HepG2 (cell line): ENCODE data around the gene HOXA13. TPM values are rescaled to one million over a fixed set of nuclear protein-coding genes. Genes with fewer than 3 reads are reported as not detected.
A peak's percentile ranks its signal among the peaks of the same experiment; 100 is the strongest.

Source experiments
- ATAC-seq: fragments of 200-7000 bp; cut with Tn5 transposase; 3 replicates; pipeline ENCODE4 v1.9.1; 2020; ENCODE audit warnings: mild to moderate bottlenecking, moderate library complexity
- BruUV-seq: library from RNA; stranded (reverse); fragments of 400-500 nt; replicated peaks from 2 replicates; lab custom pipeline; 2021; lab: Mats Ljungman, UMichigan
- CTCF ChIA-PET: fragments of 300-600 bp; formaldehyde crosslinking; extraction: SDS; loops from one replicate; lab custom pipeline; 2021; ENCODE audit warnings: low total read pairs, inconsistent platforms, low intra/inter-chr PET ratio; lab: Yijun Ruan, JAX
- POLR2A ChIA-PET: fragments of 350-600 bp; sonication (Branson Sonifier 250); formaldehyde crosslinking; loops from one replicate; lab custom pipeline; 2020; ENCODE audit warnings: antibody characterized with exemption, inconsistent platforms; lab: Yijun Ruan, JAX
- DNase-seq: peaks from one replicate; pipeline ENCODE4 v3.0.0-alpha.2; 2015; ENCODE audit warnings: low spot score
- FAIRE-seq: peaks from 3 replicates; lab custom pipeline; 2011; peaks lifted over from hg19 to GRCh38; lab: Jason Lieb, UNC
- H2AFZ ChIP-seq: one replicate; pipeline ENCODE4 v1.6.1; 2011; ENCODE audit warnings: low read length, inconsistent platforms
- H3K27ac ChIP-seq: fragments of 300-600 bp; 3 replicates; pipeline ENCODE4 v1.8.0; 2011; ENCODE audit warnings: mixed run types, mild to moderate bottlenecking, mixed read lengths, low read length, inconsistent platforms; ENCODE audit not compliant: insufficient read depth; ENCODE audit errors: extremely low read length
- H3K27me3 ChIP-seq, 2 experiments: fragments of 200-600 bp in 1 of 2; 2 replicates in 1 of 2; 3 replicates in 1 of 2; pipeline versions ENCODE4 v1.6.0 to v1.8.0; 2011; ENCODE audit warnings: low read length in 2 of 2, mild to moderate bottlenecking in 2 of 2, moderate library complexity in 2 of 2, inconsistent platforms in 1 of 2; ENCODE audit not compliant: insufficient read depth in 2 of 2, control insufficient read depth in 1 of 2
- H3K36me3 ChIP-seq, 2 experiments: fragments of 200-600 bp in 1 of 2; replicated peaks in 1 of 2; 2 replicates in 1 of 2; 3 replicates in 1 of 2; pipeline versions ENCODE4 v1.5.1 to v1.8.0; 2011; ENCODE audit warnings: low read length in 2 of 2, inconsistent platforms in 1 of 2; ENCODE audit not compliant: insufficient read depth in 2 of 2, control insufficient read depth in 1 of 2
- H3K4me1 ChIP-seq: 2 replicates; pipeline ENCODE4 v1.5.1; 2012; ENCODE audit warnings: low read length, inconsistent platforms; ENCODE audit not compliant: insufficient read depth
- H3K4me2 ChIP-seq: 2 replicates; pipeline ENCODE4 v1.6.0; 2011; ENCODE audit warnings: low read depth, low read length, inconsistent platforms
- H3K4me3 ChIP-seq, 3 experiments: fragments of 200-600 bp in 1 of 3; sonication (generic), shearing (Covaris generic) in 1 of 3; replicated peaks in 1 of 3; 2 replicates each; pipeline ENCODE4 v1.5.1; 2011 to 2016; ENCODE audit warnings: low read length in 3 of 3, inconsistent platforms in 2 of 3, low read depth in 2 of 3, mild to moderate bottlenecking in 2 of 3, control low read depth in 1 of 3, mixed read lengths in 1 of 3; ENCODE audit not compliant: insufficient read depth in 1 of 3
- H3K79me2 ChIP-seq: one replicate; pipeline ENCODE4 v1.6.1; 2011; ENCODE audit warnings: low read length, inconsistent platforms; ENCODE audit not compliant: insufficient read depth
- H3K9ac ChIP-seq: 2 replicates; pipeline ENCODE4 v1.6.0; 2011; ENCODE audit warnings: mild to moderate bottlenecking, low read depth, low read length, inconsistent platforms; ENCODE audit not compliant: insufficient read depth
- H3K9me3 ChIP-seq: 2 replicates; pipeline ENCODE4 v1.5.1; 2012; ENCODE audit warnings: mild to moderate bottlenecking, low read length
- H4K20me1 ChIP-seq: 2 replicates; pipeline ENCODE4 v1.6.0; 2011; ENCODE audit warnings: inconsistent platforms, mild to moderate bottlenecking, low read length, moderate library complexity; ENCODE audit not compliant: insufficient read depth
- FOXK2 ChIP-seq: fragments of 450-650 bp; IDR thresholded peaks from 2 replicates; pipeline ENCODE4 v1.6.1; 2016
- NFIC ChIP-seq: IDR thresholded peaks from 2 replicates; pipeline ENCODE4 v1.6.1; 2012; ENCODE audit warnings: mild to moderate bottlenecking, low read length, inconsistent platforms
- NR3C1 ChIP-seq: sonication (generic); formaldehyde crosslinking; IDR thresholded peaks from 2 replicates; pipeline ENCODE4 v1.4.0; 2020; ENCODE audit warnings: missing genetic modification reagents
- PTBP1 ChIP-seq: fragments of 200-400 bp; formaldehyde crosslinking; IDR thresholded peaks from 2 replicates; pipeline ENCODE4 v1.6.1; 2018; ENCODE audit warnings: low read length, low read depth; ENCODE audit not compliant: poor library complexity, severe bottlenecking
- REXO4 ChIP-seq: sonication (generic); formaldehyde crosslinking; IDR thresholded peaks from 2 replicates; pipeline ENCODE4 v1.8.0; 2022; ENCODE audit warnings: missing genetic modification reagents, mild to moderate bottlenecking, borderline replicate concordance
- SAP130 ChIP-seq: IDR thresholded peaks from 2 replicates; pipeline ENCODE4 v1.6.1; 2016; ENCODE audit warnings: low read depth
- SRF ChIP-seq: IDR thresholded peaks from 2 replicates; pipeline ENCODE4 v1.6.1; 2011; ENCODE audit warnings: mild to moderate bottlenecking, low read depth, low read length, moderate library complexity
- ZNF24 ChIP-seq: fragments of 450-650 bp; IDR thresholded peaks from 2 replicates; pipeline ENCODE4 v1.6.1; 2017; ENCODE audit warnings: antibody characterized with exemption, mild to moderate bottlenecking
- ZNF296 ChIP-seq: sonication (generic); formaldehyde crosslinking; conservative IDR thresholded peaks from 2 replicates; pipeline ENCODE4 v1.5.0; 2020; ENCODE audit warnings: mild to moderate bottlenecking, missing genetic modification reagents
- ZNF572 ChIP-seq: sonication (generic); formaldehyde crosslinking; IDR thresholded peaks from 2 replicates; pipeline ENCODE4 v1.5.1; 2020; ENCODE audit warnings: mild to moderate bottlenecking, missing genetic modification reagents
- ZNF781 ChIP-seq: sonication (generic); formaldehyde crosslinking; IDR thresholded peaks from 2 replicates; pipeline ENCODE4 v1.5.1; 2020; ENCODE audit warnings: borderline replicate concordance, mild to moderate bottlenecking, missing genetic modification reagents; ENCODE audit errors: not compliant biosample characterization
- WGBS: methylation state at CpG from one replicate; pipeline ENCODE4 v1.1.6; 2017; ENCODE audit warnings: low lambda C conversion rate; 5-methylcytosine and 5-hydroxymethylcytosine counted together
- in situ Hi-C: cut with HindIII; loops from 2 replicates; pipeline ENCODE4 v1.10.0; 2017; ENCODE audit warnings: low pct_unique_long_range_greater_than_20kb; ENCODE audit not compliant: extremely low pct_ligation_motif_present
- intact Hi-C: fragments of 100-400 bp; cut with micrococcal nuclease; formaldehyde crosslinking; loops from one replicate; pipeline ENCODE4 v1.10.0; 2022; ENCODE audit not compliant: unreplicated experiment
- polyA plus RNA-seq, 8 experiments: library from polyadenylated mRNA; depleted of rRNA in 3 of 8; stranded (reverse) in 7 of 8; unstranded in 1 of 8; fragments of >200 nt; fragmentation: Illumina TruSeq in 4 of 8; extraction: Trizol in 4 of 8; gene quantifications; 2 replicates each; pipeline versions ENCODE4 v1.2.1 to v1.2.3, GENCODE V29; 2011 to 2016; ENCODE audit warnings: low read depth in 4 of 8, missing spikeins in 1 of 8, mixed read lengths in 1 of 8; ENCODE audit not compliant: insufficient read depth in 1 of 8
- total RNA-seq, 5 experiments: library from RNA; depleted of rRNA; stranded (reverse); fragments of >200 nt; fragmentation: Illumina TruSeq; extraction: Trizol; gene quantifications; 2 replicates each; pipeline ENCODE4 v1.2.3, GENCODE V29; 2016; ENCODE audit warnings: low read depth in 1 of 5

Gene HOXA13
- total and polyA plus RNA-seq, 2 of the 13 experiments (the other 11 are each of a cell fraction or from before 2014, with no cell fraction given): 0.01 to 0.04 TPM

- ATAC-seq (no peak), FAIRE-seq (no peak), DNase-seq (no peak)
- Histone ChIP-seq H3K27ac (no peak overlapping the region), H3K9ac (no peak overlapping the region), H3K36me3 (no peaks in the 10 kb centered on the region), H3K27me3 (peaks cover 0 to 64% of the 10 kb centered on the region in 2 experiments), H3K9me3 (no peaks in the 10 kb centered on the region), H3K4me1 (peaks cover 18% of the 10 kb centered on the region), H2AFZ (no peak overlapping the region), H3K79me2 (no peaks in the 10 kb centered on the region), H3K4me2 (peak overlapping the region; percentile 41; the same call in 1 of the 2 replicates), H3K4me3 (no peak overlapping the region; a peak in 1 of 6 replicates), H4K20me1 (no peaks in the 10 kb centered on the region)
- POLR2A ChIA-PET: interaction anchor here (0.9 kb wide), 1 partner anchor 11 kb away, joined by 3 read pairs; no protein-coding TSS in a partner anchor
- CTCF ChIA-PET: no interaction called here
- TF ChIP-seq REXO4 (CRISPR knock-in tag): no peak
- TF ChIP-seq ZNF296: no peak
- TF ChIP-seq ZNF572 (CRISPR knock-in tag): no peak
- TF ChIP-seq FOXK2: no peak
- no peak for TF ChIP-seq ZNF781
- no peak for TF ChIP-seq PTBP1
- no peak for TF ChIP-seq NR3C1
- TF ChIP-seq ZNF24: no peak
- no peak for TF ChIP-seq NFIC
- TF ChIP-seq SAP130 (CRISPR knock-in tag): no peak
- TF ChIP-seq SRF: no peak
- intact Hi-C loops (no loop called here), in situ Hi-C loops (loop anchor here (25.0 kb wide), 1 partner anchor 1085 kb away; no protein-coding TSS in a partner anchor)
- BruUV-seq: no TSS peak
- 71% methylated on average over 10 of the region's 10 CpGs for WGBS
These were observed 27.5 kb downstream of the HOXA13 start for GRCh38 chr7:27172315-27172774.
